HG02642 (cell line): Measurements from ENCODE around the gene HPRT1.
"Not testable (repeated sequence)": the region's sequence is repeated elsewhere in the genome, so short reads cannot be mapped to it uniquely, and the experiment has no call there.

Source experiments
- ATAC-seq: cut with Tn5 transposase; IDR thresholded peaks from one replicate; pipeline ENCODE4 v1.9.1; 2021; ENCODE audit warnings: mild to moderate bottlenecking; ENCODE audit not compliant: unreplicated experiment, poor library complexity

HPRT1 gene, protein sequence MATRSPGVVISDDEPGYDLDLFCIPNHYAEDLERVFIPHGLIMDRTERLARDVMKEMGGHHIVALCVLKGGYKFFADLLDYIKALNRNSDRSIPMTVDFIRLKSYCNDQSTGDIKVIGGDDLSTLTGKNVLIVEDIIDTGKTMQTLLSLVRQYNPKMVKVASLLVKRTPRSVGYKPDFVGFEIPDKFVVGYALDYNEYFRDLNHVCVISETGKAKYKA

DNA sequence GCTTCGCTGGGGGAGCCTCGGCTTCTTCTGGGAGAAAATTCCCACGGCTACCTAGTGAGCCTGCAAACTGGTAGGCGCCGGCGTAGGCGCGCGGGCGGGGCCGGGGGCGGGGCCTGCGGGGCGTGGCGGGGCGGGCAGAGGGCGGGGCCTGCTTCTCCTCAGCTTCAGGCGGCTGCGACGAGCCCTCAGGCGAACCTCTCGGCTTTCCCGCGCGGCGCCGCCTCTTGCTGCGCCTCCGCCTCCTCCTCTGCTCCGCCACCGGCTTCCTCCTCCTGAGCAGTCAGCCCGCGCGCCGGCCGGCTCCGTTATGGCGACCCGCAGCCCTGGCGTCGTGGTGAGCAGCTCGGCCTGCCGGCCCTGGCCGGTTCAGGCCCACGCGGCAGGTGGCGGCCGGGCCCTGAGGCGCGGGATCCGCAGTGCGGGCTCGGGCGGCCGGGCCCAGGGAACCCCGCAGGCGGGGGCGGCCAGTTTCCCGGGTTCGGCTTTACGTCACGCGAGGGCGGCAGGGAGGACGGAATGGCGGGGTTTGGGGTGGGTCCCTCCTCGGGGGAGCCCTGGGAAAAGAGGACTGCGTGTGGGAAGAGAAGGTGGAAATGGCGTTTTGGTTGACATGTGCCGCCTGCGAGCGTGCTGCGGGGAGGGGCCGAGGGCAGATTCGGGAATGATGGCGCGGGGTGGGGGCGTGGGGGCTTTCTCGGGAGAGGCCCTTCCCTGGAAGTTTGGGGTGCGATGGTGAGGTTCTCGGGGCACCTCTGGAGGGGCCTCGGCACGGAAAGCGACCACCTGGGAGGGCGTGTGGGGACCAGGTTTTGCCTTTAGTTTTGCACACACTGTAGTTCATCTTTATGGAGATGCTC, at the start of gene HPRT1:
HPRT1 (plus strand) TSS at position 161 of the 857 bp plus-strand sequence; CDS start at position 308, 147 bp downstream.
- peak; percentile 96 for ATAC-seq

DNA sequence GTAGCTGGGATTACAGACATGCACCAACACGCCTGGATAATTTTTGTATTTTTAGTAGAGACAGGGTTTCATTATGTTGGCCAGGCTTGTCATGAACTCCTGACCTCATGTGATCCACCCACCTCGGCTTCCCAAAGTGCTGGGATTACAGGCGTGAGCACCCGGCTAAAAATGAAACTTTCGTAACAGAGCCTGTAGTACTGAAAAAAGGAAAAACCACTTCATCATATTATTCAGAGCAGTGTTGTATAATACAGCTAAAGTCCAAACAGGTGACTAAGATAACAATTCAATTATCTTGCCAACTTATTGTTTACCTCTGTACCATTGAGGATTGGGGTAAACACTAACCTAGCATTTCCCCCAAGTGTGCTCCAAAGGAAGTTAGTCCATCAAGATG, 43.9 kb upstream of the HPRT1 start:
- ATAC-seq = no peak

DNA sequence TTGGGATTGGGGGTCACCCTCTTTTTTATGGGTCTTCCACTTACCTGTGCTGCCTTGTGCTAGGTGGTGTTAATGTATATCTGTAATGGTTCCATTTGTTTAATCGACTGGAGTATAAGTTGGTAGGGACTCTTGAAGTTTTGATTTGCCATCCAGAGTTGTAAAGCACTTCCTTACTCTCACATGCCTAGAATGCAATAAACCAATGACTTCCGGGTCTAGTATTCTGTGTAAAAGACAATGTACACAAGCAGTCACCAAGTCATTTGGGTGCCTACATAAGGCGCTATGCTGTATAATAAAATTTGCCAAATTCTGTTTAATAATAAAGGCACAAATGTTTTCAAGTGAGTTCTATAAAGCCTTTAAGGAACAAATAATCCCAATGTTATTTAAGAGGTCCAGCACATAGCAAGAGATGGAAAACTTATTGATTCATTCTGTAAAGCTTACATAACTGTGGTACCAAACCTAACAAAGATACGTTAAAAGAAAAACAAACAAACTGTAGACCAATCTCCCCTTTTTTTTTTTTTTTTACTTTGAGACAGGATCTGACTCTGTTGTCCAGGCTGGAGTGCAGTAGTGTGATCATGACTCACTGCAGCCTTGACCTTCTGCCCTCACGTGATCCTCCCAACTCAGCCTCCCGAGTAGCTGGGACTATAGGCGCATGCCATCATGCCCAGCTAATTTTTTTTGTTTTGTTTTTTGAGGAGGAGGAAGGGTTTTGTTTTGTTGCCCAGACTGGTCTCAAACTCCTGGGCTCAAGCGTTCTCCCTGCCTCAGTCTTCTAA, 41.5 kb upstream of the HPRT1 start:
- no peak for ATAC-seq

DNA sequence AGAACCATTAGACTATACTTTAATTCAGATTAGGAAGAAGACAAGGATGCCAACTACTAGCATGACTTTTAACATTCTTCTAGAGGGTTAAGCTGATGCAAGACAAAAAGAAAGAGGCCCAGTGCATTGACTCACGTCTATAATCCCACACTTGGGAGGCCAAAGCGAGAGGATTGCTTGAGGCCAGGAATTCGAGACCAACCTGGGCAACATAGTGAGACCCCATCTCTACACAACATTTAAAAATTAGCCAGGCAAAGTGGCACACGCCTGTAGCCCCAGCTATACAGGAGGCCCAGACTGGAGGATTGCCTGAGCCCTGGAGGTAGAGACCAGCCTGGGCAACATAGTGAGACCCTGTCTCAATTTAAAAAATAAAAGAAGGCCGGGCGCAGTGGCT, 40.2 kb upstream of the HPRT1 start:
- ATAC-seq = no peak

DNA sequence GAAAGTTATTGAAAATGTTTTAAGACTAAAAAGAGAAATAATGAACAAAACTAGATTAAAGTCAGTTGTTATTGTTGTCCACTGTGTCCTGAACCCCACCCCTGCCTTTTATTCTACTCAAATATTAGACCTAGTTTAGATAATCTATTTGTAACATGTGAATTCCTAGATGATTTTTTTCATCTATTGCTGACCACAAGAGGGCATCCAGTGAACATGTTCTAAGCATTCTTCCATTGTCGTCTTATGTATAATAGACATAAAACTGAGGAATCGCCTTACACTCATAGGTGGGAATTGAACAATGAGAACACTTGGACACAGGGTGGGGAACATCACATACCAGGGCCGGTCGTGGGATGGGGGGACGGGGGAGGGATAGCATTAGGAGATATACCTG, 36.4 kb upstream of the HPRT1 start:
- ATAC-seq = no peak

DNA sequence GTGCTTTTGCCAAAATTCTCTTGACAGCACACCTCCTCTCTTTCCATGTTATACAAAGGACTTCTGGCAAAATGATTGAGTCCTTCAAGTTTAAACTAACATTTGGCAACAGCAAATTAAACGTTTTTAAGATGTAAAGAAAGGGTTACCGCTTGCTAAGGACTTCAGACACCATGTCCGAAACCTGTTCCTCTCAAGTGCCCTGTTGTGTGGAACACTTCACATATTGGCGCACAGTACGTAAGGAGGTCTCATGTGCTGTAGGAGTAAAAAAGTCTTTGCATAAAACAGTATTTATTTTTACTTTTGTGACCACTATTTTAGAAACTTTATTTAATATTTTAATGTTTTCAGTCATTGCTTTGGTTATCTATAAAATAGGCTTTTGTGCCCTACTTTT, 33.7 kb upstream of the HPRT1 start:
- no peak for ATAC-seq

DNA sequence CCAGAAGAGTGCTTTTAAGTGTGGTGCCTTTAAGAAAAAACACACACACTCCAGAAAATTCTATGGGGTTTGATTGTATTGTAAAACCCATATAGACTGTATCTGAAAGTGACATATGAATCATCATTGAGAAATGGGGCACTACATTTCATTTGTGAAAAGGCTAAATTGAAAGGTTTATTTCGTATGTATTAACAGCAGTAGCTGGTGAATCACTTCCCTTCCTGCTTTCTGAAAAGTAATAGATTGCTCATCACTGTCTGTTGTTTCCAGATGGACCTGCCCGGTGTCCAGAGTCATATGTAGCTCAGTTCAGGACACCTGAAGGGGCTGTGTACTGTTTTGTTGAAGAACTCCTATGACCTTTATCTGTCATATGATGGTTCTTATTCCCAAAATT, 28.1 kb upstream of the HPRT1 start:
- no peak for ATAC-seq

DNA sequence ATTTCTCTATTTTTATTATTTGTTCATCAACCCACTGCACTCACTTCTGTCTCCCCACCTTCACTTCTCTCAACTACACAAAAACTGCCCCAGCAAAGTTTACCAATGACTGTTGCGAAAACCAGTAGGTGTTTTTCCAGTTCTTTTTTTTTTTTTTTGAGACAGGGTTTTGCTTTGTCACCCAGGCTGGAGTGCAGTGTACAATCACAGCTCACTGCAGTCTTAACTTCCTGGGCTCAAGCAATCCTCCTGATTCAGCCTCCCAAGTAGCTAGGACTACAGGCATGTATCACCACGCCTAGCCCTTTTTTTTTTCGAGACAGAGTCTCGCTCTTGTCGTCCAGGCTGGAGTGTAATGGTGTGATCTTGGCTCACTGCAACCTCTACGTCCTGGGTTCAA, 24.1 kb upstream of the HPRT1 start:
- no peak for ATAC-seq

DNA sequence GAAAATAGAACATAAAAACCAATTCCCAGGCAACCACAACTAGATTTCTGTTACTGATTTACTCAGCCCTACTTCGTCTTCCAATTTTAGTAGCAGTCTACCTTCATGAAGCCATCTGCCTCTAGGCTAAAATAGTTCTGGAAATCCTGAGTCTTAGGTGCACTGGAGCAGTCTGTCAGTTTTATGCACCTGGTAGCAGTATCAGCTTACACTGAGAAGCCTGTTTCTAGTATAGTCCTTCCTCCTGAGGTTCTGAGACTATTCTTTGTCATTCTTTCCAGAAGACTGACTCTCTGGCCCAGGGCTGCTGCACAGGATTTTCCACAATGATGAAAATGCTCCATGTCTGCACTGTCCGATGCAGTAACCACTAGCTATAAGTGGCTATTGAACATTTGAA, 16.9 kb upstream of the HPRT1 start:
- ATAC-seq = peak; percentile 85

DNA sequence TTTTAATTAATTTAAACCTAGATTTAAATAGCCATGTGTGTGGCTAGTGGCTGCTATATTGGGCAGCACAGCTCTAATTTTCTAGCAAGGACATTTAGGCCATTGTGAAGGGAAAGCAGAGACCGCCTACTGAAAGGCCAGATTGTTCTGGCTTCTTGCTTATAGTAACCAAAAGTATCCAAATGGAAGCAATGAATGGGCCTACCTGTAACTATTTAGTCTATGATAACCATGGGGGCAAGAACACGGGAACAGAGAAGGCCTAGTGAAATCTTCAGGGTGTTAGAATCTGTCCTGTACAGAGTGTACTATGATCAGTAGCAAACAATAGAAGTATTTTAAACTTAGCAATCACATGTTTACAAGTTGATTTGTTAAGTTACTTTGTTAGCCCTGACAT, 16.5 kb upstream of the HPRT1 start:
- no peak for ATAC-seq

DNA sequence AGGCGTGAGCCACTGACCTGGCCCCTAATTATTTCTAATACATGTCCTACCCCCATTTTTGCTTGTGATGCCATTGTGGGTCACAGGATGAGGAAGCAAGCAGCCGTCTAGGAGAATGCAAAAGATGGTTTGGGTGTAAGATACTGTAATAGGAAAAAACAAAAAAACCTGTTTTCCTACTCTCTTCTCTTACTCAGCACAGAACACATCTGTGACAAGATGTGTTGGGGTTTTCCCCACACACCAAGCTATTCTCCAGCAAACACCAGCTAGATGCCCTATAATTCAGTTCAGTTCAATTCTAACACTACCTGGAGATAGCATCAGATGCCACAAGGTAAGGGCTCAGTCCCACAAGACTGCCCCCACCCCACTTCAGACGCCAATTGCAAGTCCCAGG, 15.3 kb upstream of the HPRT1 start:
- ATAC-seq = no peak

DNA sequence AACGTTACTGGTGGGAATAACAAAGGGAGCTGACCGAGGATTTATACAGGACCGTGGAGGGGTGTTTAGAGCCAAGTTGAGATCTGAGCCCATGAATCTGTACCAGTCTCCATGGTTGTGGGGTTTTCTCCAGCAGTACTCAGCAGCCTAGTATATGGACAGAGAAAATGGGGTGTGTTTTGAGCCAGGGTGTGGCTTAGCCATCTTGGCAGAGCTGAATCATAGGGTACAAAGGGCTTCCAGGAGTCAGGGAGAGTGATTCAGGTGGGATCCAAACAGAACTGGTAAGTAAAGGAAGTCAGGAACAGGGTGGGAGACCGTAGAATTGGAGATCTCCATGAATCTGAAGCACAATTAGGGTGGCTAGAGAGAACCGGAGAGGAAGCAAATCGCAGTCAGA, 7.4 kb upstream of the HPRT1 start:
- ATAC-seq = no peak

DNA sequence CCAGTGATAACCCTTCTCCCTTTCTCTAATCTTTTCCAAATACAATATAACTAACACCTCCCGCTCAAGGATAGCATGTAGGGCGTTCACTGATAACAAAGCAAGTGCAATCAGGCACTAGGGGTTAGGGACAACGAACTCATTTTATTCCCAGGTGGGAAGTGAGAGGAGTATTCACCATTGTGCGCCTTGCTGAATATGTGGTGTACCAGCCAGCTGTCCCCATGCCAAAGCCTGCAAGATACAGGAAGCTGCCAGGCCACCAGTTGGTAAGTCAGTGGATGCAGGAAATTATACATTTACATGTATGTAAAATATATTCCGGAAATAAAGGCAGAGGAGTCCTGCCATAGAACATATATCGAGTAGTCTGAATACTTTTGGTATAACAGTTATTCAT, 6.3 kb upstream of the HPRT1 start:
- no peak for ATAC-seq

DNA sequence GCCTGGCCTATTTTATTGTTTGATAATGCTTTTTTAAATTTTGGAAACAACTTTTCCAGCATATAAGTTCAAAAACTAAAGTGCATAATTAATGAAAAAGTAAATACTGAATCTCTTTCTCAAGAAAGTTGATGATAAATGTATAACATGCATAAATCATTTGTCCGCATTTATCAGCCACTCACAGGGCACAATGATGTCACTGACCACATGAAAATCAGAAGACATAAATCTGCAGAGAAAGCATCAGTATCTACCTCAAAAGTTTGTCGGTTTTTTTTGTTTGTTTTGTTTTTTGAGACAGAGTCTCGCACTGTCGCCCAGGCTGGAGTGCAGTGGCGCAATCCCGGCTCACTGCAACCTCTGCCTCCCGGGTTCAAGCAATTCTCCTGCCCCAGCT, 5.5 kb upstream of the HPRT1 start:
- ATAC-seq = no peak

DNA sequence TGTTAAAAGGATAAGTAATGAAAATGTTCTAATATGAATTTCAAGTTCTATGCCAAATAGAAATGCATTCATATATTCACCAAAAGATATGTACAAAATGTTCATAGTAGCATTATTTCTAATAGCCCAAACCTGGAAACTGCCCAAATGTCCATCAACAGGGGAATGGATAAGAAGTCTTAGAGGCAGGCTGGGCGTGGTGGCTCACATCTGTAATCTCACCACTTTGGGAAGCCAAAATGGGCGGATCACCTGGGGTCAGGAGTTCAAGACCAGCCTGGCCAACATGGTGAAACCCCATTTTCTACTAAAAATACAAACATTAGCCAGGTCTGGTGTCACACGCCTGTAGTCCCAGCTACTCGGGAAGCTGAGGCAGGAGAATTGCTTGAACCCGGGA, 2.3 kb upstream of the HPRT1 start:
- no peak for ATAC-seq

DNA sequence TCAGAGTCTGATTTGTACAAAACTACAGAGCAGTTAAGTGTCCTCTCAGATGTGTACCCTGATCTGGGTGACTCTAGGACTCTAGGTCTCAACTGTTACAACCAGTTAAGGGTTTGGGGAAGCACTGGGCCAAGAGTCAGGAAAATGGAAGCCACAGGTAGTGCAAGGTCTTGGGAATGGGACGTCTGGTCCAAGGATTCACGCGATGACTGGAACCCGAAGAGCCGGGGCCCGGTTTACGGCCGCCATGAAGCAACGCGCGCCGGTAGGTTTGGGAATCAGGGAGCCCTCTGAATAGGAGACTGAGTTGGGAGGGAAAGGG, 321 bp upstream of the HPRT1 start:
- peak; percentile 13 for ATAC-seq

DNA sequence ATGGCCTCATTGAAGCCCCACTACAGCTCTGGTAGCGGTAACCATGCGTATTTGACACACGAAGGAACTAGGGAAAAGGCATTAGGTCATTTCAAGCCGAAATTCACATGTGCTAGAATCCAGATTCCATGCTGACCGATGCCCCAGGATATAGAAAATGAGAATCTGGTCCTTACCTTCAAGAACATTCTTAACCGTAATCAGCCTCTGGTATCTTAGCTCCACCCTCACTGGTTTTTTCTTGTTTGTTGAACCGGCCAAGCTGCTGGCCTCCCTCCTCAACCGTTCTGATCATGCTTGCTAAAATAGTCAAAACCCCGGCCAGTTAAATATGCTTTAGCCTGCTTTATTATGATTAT, 876 bp downstream of the HPRT1 start:
- ATAC-seq = no peak

DNA sequence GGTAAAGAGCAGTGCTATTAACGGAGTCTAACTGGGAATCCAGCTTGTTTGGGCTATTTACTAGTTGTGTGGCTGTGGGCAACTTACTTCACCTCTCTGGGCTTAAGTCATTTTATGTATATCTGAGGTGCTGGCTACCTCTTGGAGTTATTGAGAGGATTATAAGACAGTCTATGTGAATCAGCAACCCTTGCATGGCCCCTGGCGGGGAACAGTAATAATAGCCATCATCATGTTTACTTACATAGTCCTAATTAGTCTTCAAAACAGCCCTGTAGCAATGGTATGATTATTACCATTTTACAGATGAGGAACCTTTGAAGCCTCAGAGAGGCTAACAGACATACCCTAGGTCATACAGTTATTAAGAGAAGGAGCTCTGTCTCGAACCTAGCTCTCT, 1.5 kb downstream of the HPRT1 start:
- no peak for ATAC-seq

DNA sequence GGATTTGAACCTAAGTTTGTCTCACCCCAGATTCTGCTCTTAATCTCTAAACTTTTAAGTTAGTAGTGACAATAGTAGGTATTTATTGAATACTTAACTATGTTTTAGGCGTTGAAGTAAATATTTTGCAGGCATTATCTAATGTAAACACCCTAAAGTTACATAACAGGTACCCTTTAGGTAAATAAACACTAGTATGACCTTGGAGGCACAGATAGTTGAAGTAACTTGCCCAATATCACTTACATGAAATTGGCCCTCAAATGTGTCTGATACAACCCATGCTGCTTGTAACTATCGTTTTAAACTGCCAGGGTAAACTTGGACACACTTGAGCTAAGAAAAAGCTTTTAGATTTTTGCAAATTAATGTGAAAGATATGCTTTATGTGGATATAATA, 3.0 kb downstream of the HPRT1 start:
- no peak for ATAC-seq

DNA sequence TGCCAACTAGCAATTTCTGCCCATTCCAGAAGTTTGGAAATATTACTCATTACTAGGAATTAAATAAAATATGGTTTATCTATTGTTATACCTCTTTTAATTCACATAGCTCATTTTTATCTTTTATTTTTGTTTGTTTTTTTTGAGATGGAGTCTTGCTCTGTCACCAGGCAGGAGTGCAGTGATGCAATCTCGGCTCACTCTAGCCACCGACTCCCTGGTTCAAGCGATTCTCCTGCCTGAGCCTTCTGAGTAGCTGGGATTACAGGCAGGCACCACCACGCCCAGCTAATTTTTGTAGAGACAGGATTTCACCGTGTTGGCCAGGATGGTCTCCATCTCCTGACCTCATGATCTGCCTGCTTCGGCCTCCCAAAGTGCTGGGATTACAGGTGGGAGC, 4.5 kb downstream of the HPRT1 start:
- ATAC-seq = not testable (repeated sequence)

DNA sequence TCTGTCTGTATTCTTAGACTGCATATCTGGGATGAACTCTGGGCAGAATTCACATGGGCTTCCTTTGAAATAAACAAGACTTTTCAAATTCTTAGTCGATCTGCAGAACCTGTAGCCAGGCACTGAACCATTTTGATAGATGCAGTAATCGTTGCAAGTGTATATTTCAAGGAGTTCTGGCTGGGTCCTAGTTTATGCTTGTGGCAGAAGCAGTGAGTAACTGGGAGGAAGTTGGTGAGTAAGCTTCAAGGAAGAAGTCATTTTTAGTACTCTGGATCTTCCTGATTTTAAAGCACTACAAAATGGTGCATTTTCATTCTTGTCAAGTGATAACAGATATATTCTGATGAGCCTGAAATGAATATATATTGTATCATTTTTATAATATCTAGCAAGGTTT, 9.5 kb downstream of the HPRT1 start:
- ATAC-seq = no peak
